Esophagus (tissue), 2 donors: Measurements from ENCODE around the gene FHIT. TPM values are rescaled to one million over a fixed set of nuclear protein-coding genes. Genes with fewer than 3 reads are reported as not detected.
"Not testable (repeated sequence)": the region's sequence is repeated elsewhere in the genome, so short reads cannot be mapped to it uniquely, and the experiment has no call there.

Experiments
- H3K27ac ChIP-seq, 2 donors: one replicate each; pipeline ENCODE4 v1.5.1; 2013; ENCODE audit warnings: low read depth in 2 of 2, mild to moderate bottlenecking in 2 of 2, inconsistent platforms in 1 of 2, low read length in 1 of 2, moderate library complexity in 1 of 2
- H3K27me3 ChIP-seq, 2 donors: one replicate each; pipeline ENCODE4 v1.6.1; 2013; ENCODE audit warnings: low read length in 2 of 2, control low read depth in 1 of 2, mild to moderate bottlenecking in 1 of 2; ENCODE audit not compliant: insufficient read depth in 2 of 2, control insufficient read depth in 1 of 2
- H3K36me3 ChIP-seq, 2 donors: one replicate each; pipeline ENCODE4 v1.6.1; 2013; ENCODE audit warnings: low read length in 1 of 2; ENCODE audit not compliant: control insufficient read depth in 2 of 2, insufficient read depth in 2 of 2
- H3K4me1 ChIP-seq, 2 donors: one replicate each; pipeline ENCODE4 v1.6.1; 2013; ENCODE audit warnings: low read length in 1 of 2; ENCODE audit not compliant: control insufficient read depth in 2 of 2, insufficient read depth in 2 of 2
- H3K4me3 ChIP-seq, 2 donors: one replicate each; pipeline ENCODE4 v1.5.1; 2013; ENCODE audit warnings: low read length in 2 of 2, mild to moderate bottlenecking in 2 of 2, low read depth in 1 of 2, moderate library complexity in 1 of 2
- H3K9me3 ChIP-seq, 2 donors: one replicate each; pipeline ENCODE4 v1.6.1; 2013; ENCODE audit warnings: mild to moderate bottlenecking in 2 of 2, low read depth in 1 of 2, low read length in 1 of 2, moderate library complexity in 1 of 2; ENCODE audit not compliant: control insufficient read depth in 2 of 2, insufficient read depth in 1 of 2
- WGBS, 2 donors: extraction: QIAGEN DNeasy Blood & Tissue Kit; methylation state at CpG; one replicate each; pipeline ENCODE4 v1.1.7; 2013; 5-methylcytosine and 5-hydroxymethylcytosine counted together
- polyA plus RNA-seq, 2 donors: library from polyadenylated mRNA; stranded (reverse); fragments of 200-250 nt; gene quantifications; one replicate each; pipeline ENCODE4 v1.2.3, GENCODE V29; 2013
- donor health status: healthy with polysubstance abuse.
- donor health status: Bipolar disorder and iron deficiency.

Gene FHIT
- polyA plus RNA-seq, 2 donors: 3.4 to 5.0 TPM

- Histone ChIP-seq H3K27me3 (no peaks in the 10 kb centered on the region), H3K4me3 (no peak overlapping the region), H3K9me3 (no peaks in the 10 kb centered on the region), H3K36me3 (no peaks in the 10 kb centered on the region), H3K27ac (no peak overlapping the region), H3K4me1 (no peaks in the 10 kb centered on the region)
- WGBS, 2 donors: 92 to 94% methylated on average over 3 of the region's 3 CpGs
Measured at GRCh38 chr3:60557122-60557521, 694.1 kb downstream of the FHIT start.

- Histone ChIP-seq H3K4me3 (no peak overlapping the region), H3K27me3 (no peaks in the 10 kb centered on the region), H3K36me3 (no peaks in the 10 kb centered on the region), H3K27ac (no peak overlapping the region), H3K9me3 (no peaks in the 10 kb centered on the region), H3K4me1 (no peaks in the 10 kb centered on the region)
- 53 to 65% methylated on average over 4 of the region's 4 CpGs for WGBS, 2 donors
Measured at GRCh38 chr3:60555686-60556354, 695.4 kb downstream of the FHIT start.

GRCh38 chr3:60553144-60553543 is 698.1 kb downstream of the FHIT start:
- no peak overlapping the region for H3K4me3 ChIP-seq
- 85 to 95% methylated on average over 3 of the region's 3 CpGs for WGBS, 2 donors
- H3K27me3 ChIP-seq: no peaks in the 10 kb centered on the region

GRCh38 chr3:60552581-60552980 is 698.7 kb downstream of the FHIT start:
- WGBS, 2 donors: 83 to 92% methylated on average over 2 of the region's 2 CpGs
- Histone ChIP-seq H3K36me3 (no peaks in the 10 kb centered on the region), H3K27me3 (no peaks in the 10 kb centered on the region), H3K27ac (no peak overlapping the region), H3K4me3 (no peak overlapping the region), H3K9me3 (no peaks in the 10 kb centered on the region), H3K4me1 (no peaks in the 10 kb centered on the region)

More at GRCh38 chr3:60553144-60553543, 698.1 kb downstream of the FHIT start:
- Histone ChIP-seq H3K9me3 (no peaks in the 10 kb centered on the region), H3K4me1 (no peaks in the 10 kb centered on the region), H3K36me3 (no peaks in the 10 kb centered on the region), H3K27ac (no peak overlapping the region)

- no peaks in the 10 kb centered on the region for H3K36me3 ChIP-seq
- 89 to 94% methylated on average over 2 of the region's 5 CpGs for WGBS, 2 donors
- H3K4me1 ChIP-seq: no peaks in the 10 kb centered on the region
- H3K27me3 ChIP-seq: no peaks in the 10 kb centered on the region
- no peaks in the 10 kb centered on the region for H3K9me3 ChIP-seq
- H3K27ac ChIP-seq: no peak overlapping the region
- H3K4me3 ChIP-seq: no peak overlapping the region
Measured at GRCh38 chr3:60551455-60552209, 699.6 kb downstream of the FHIT start.

- H3K27me3 ChIP-seq: no peaks in the 10 kb centered on the region
- 83 to 90% methylated on average over 2 of the region's 2 CpGs for whole genome bisulfite sequencing, 2 donors
- H3K27ac ChIP-seq: no peak overlapping the region
- H3K4me3 ChIP-seq: no peak overlapping the region
- H3K4me1 ChIP-seq: no peaks in the 10 kb centered on the region
- H3K36me3 ChIP-seq: no peaks in the 10 kb centered on the region
- H3K9me3 ChIP-seq: no peaks in the 10 kb centered on the region
Measured at GRCh38 chr3:60549863-60550262, 701.4 kb downstream of the FHIT start.

- Histone ChIP-seq H3K27me3 (no peaks in the 10 kb centered on the region), H3K4me1 (no peaks in the 10 kb centered on the region), H3K27ac (no peak overlapping the region), H3K9me3 (no peaks in the 10 kb centered on the region), H3K4me3 (no peak overlapping the region), H3K36me3 (no peaks in the 10 kb centered on the region)
- WGBS, 2 donors: 59 to 73% methylated on average over 3 of the region's 3 CpGs
Measured at GRCh38 chr3:60542995-60543394, 708.3 kb downstream of the FHIT start.

- H3K4me3 ChIP-seq, H3K4me1 ChIP-seq, H3K27ac ChIP-seq, H3K9me3 ChIP-seq, H3K36me3 ChIP-seq, H3K27me3 ChIP-seq: not testable (repeated sequence)
- WGBS, 2 donors: 86 to 93% methylated on average over 1 to 2 of the region's 2 CpGs
Measured at GRCh38 chr3:60539394-60539793, 711.9 kb downstream of the FHIT start.

- H3K27ac ChIP-seq: no peak overlapping the region
- whole genome bisulfite sequencing, 2 donors: 68% methylated on average over 3 of the region's 3 CpGs
- no peak overlapping the region for H3K4me3 ChIP-seq
- no peaks in the 10 kb centered on the region for H3K27me3 ChIP-seq
- H3K4me1 ChIP-seq: no peaks in the 10 kb centered on the region
- no peaks in the 10 kb centered on the region for H3K9me3 ChIP-seq
- no peaks in the 10 kb centered on the region for H3K36me3 ChIP-seq
Measured at GRCh38 chr3:60536420-60536819, 714.8 kb downstream of the FHIT start.

GRCh38 chr3:60531759-60532158 is 719.5 kb downstream of the FHIT start:
- Histone ChIP-seq H3K36me3 (no peaks in the 10 kb centered on the region), H3K9me3 (no peaks in the 10 kb centered on the region), H3K4me1 (no peaks in the 10 kb centered on the region), H3K27me3 (no peaks in the 10 kb centered on the region), H3K4me3 (no peak overlapping the region), H3K27ac (no peak overlapping the region)
- WGBS, 2 donors: 93% methylated on average over 5 of the region's 5 CpGs
